K562 (cell line): ENCODE results near the gene KLHL14.

Experiments used
- ATF4 ChIP-seq: fragments of 450-650 bp; formaldehyde crosslinking; IDR thresholded peaks from 2 replicates; pipeline ENCODE4 v1.4.0; 2022; ENCODE audit warnings: mild to moderate bottlenecking, moderate library complexity
- CEBPB ChIP-seq: fragments of 450-650 bp; IDR thresholded peaks from 2 replicates; pipeline ENCODE4 v1.6.1; 2016; ENCODE audit warnings: missing genetic modification characterization, missing compliant biosample characterization
- ELF1 ChIP-seq: fragments of 200-800 bp; sonication (Bioruptor generic); IDR thresholded peaks from 2 replicates; pipeline ENCODE4 v1.6.1; 2016; ENCODE audit warnings: missing genetic modification characterization, missing compliant biosample characterization
- EZH2 ChIP-seq: IDR thresholded peaks from 2 replicates; pipeline ENCODE4 v1.6.1; 2012; ENCODE audit warnings: low read depth, mild to moderate bottlenecking, inconsistent platforms, low read length, borderline replicate concordance
- HNRNPL ChIP-seq: fragments of 200-400 bp; formaldehyde crosslinking; IDR thresholded peaks from 2 replicates; pipeline ENCODE4 v1.6.1; 2017; ENCODE audit warnings: low read depth, mild to moderate bottlenecking, low read length
- JUND ChIP-seq, 2 experiments: IDR thresholded peaks; 2 replicates in 1 of 2; 3 replicates in 1 of 2; pipeline ENCODE4 v1.6.1; 2011; ENCODE audit warnings: borderline replicate concordance in 2 of 2, low read depth in 2 of 2, low read length in 2 of 2, improper control_type of control experiment in 1 of 2, missing biosample characterization in 1 of 2, missing genetic modification characterization in 1 of 2, missing genetic modification reagents in 1 of 2
- MTA2 ChIP-seq: fragments of 450-650 bp; IDR thresholded peaks from 2 replicates; pipeline ENCODE4 v1.6.1; 2016; ENCODE audit warnings: low read depth
- SIN3A ChIP-seq, 2 experiments: fragments of 150-350 bp in 1 of 2; IDR thresholded peaks; 2 replicates each; pipeline ENCODE4 v1.6.1; 2011 to 2016; ENCODE audit warnings: borderline replicate concordance in 2 of 2, low read depth in 2 of 2, low read length in 2 of 2, mild to moderate bottlenecking in 2 of 2, moderate library complexity in 2 of 2; ENCODE audit not compliant: control insufficient read depth in 1 of 2
- U2AF1 ChIP-seq: fragments of 200-400 bp; formaldehyde crosslinking; optimal IDR thresholded peaks from 2 replicates; pipeline ENCODE3; 2017; ENCODE audit warnings: mild to moderate bottlenecking, low read depth, low read length, moderate library complexity
- YY1 ChIP-seq, 3 experiments: IDR thresholded peaks; 2 replicates each; pipeline ENCODE4 v1.6.1; 2011; ENCODE audit warnings: low read length in 2 of 3, mild to moderate bottlenecking in 2 of 3, moderate library complexity in 2 of 3, borderline replicate concordance in 1 of 3, control low read depth in 1 of 3, low read depth in 1 of 3; ENCODE audit not compliant: insufficient read depth in 3 of 3, insufficient replicate concordance in 2 of 3, control insufficient read depth in 1 of 3, insufficient read length in 1 of 3; ENCODE audit errors: extremely low read depth in 1 of 3
- ZNF121 ChIP-seq: sonication (generic); formaldehyde crosslinking; conservative IDR thresholded peaks from 2 replicates; pipeline ENCODE4 v1.8.0; 2022; ENCODE audit warnings: missing genetic modification reagents
- TF ChIP-seq, protein P1 (sequence below), 3 experiments: IDR thresholded peaks in 2 of 3; conservative IDR thresholded peaks in 1 of 3; 2 replicates each; pipeline ENCODE4 v1.5.1; 2011 to 2012; ENCODE audit warnings: low read length in 3 of 3, mild to moderate bottlenecking in 3 of 3, control low read depth in 2 of 3, improper control_type of control experiment in 1 of 3, inconsistent platforms in 1 of 3, low read depth in 1 of 3, mixed read lengths in 1 of 3, moderate library complexity in 1 of 3; ENCODE audit not compliant: insufficient read depth in 2 of 3
- TF ChIP-seq, protein P2 (sequence below): fragments of 250-450 bp; sonication (Bioruptor Pico); IDR thresholded peaks from 2 replicates; pipeline ENCODE4 v1.8.0; 2021; ENCODE audit warnings: moderate library complexity, mild to moderate bottlenecking, inconsistent platforms

DNA sequence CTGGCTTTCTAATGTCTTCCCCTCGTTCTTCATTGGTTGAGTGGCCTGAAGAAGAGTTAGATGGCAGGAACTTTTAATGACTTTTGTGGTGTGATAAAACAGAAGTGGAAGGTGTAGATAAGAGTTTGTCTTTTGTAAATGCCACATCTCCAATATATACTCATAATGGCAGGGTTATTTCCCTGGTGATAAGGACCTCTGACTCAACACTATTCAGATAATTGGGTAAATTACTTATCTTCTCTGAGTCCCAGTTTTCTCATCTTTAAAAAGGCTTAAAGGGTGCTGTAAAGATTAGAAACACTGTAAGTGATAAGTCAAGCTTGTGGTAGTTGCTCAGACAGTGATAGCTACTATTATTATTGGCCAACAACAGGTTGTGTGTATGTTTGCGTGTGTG, 9.5 kb downstream of the KLHL14 start:
- TF ChIP-seq, protein P1, sequence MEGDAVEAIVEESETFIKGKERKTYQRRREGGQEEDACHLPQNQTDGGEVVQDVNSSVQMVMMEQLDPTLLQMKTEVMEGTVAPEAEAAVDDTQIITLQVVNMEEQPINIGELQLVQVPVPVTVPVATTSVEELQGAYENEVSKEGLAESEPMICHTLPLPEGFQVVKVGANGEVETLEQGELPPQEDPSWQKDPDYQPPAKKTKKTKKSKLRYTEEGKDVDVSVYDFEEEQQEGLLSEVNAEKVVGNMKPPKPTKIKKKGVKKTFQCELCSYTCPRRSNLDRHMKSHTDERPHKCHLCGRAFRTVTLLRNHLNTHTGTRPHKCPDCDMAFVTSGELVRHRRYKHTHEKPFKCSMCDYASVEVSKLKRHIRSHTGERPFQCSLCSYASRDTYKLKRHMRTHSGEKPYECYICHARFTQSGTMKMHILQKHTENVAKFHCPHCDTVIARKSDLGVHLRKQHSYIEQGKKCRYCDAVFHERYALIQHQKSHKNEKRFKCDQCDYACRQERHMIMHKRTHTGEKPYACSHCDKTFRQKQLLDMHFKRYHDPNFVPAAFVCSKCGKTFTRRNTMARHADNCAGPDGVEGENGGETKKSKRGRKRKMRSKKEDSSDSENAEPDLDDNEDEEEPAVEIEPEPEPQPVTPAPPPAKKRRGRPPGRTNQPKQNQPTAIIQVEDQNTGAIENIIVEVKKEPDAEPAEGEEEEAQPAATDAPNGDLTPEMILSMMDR (IDR thresholded peaks at IDR 0.05 in 2 of 3, conservative IDR thresholded peaks at IDR 0.05 in 1 of 3; ENCODE audit: insufficient read depth in 2 of 3, low read depth in 1 of 3, low read length in 3 of 3), result no peak
- TF ChIP-seq, protein P2, sequence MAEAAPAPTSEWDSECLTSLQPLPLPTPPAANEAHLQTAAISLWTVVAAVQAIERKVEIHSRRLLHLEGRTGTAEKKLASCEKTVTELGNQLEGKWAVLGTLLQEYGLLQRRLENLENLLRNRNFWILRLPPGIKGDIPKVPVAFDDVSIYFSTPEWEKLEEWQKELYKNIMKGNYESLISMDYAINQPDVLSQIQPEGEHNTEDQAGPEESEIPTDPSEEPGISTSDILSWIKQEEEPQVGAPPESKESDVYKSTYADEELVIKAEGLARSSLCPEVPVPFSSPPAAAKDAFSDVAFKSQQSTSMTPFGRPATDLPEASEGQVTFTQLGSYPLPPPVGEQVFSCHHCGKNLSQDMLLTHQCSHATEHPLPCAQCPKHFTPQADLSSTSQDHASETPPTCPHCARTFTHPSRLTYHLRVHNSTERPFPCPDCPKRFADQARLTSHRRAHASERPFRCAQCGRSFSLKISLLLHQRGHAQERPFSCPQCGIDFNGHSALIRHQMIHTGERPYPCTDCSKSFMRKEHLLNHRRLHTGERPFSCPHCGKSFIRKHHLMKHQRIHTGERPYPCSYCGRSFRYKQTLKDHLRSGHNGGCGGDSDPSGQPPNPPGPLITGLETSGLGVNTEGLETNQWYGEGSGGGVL, result no peak
- TF ChIP-seq EZH2, result no peak
- no peak for TF ChIP-seq ZNF121 (CRISPR knock-in tag)
- no peak for TF ChIP-seq MTA2
- no peak for TF ChIP-seq CEBPB (tag)
- TF ChIP-seq YY1 (IDR thresholded peaks at IDR 0.05; ENCODE audit: borderline replicate concordance in 1 of 3, control insufficient read depth in 1 of 3, extremely low read depth in 1 of 3, insufficient read depth in 3 of 3, insufficient read length in 1 of 3, insufficient replicate concordance in 2 of 3, low read depth in 1 of 3, low read length in 2 of 3), result no peak
- no peak for TF ChIP-seq U2AF1
- TF ChIP-seq ATF4 (CRISPR knock-in tag), result no peak
- TF ChIP-seq JUND (IDR thresholded peaks at IDR 0.05; ENCODE audit: borderline replicate concordance, low read depth, low read length), result no peak
- TF ChIP-seq JUND (tag; IDR thresholded peaks at IDR 0.05; ENCODE audit: borderline replicate concordance, low read depth, low read length), result no peak
- TF ChIP-seq ELF1 (tag), result no peak
- TF ChIP-seq HNRNPL, result no peak
- TF ChIP-seq SIN3A (IDR thresholded peaks at IDR 0.05; ENCODE audit: borderline replicate concordance in 2 of 2, control insufficient read depth in 1 of 2, low read depth in 2 of 2, low read length in 2 of 2), result no peak
